ENCODE results near the gene FREM3. TPM values are rescaled to one million over a fixed set of nuclear protein-coding genes. Genes with fewer than 3 reads are reported as not detected.

Gene FREM3
- total RNA-seq, 1 experiment from 2014 or later = 0.15 TPM

GRCh38 chr4:143699331-143700045 is 987 bp downstream of the FREM3 start:
- ChIA-PET CTCF (no interaction called here), POLR2A (no interaction called here)
- Mint-ChIP-seq H3K27me3 (ENCODE audit: low read depth) (peaks cover 61% of the 10 kb centered on the region), H3K4me1 (peaks cover 5% of the 10 kb centered on the region; the same call in 1 of the 2 replicates), H3K27ac (no peak overlapping the region), H3K36me3 (no peaks in the 10 kb centered on the region), H3K4me3 (peak overlapping the region; percentile 81), H3K9me3 (peaks cover 14% of the 10 kb centered on the region)
- TF ChIP-seq AR (CRISPR knock-in tag; IDR thresholded peaks at IDR 0.05) (no peak), PRDM15 (CRISPR knock-in tag; IDR thresholded peaks at IDR 0.05) (0 out of 2 replicates have a peak, but pooled peaks have one; percentile 18)
- ATAC-seq (peak; percentile 20), DNase-seq (ENCODE audit: low spot score) (peak; percentile 22)

DNA sequence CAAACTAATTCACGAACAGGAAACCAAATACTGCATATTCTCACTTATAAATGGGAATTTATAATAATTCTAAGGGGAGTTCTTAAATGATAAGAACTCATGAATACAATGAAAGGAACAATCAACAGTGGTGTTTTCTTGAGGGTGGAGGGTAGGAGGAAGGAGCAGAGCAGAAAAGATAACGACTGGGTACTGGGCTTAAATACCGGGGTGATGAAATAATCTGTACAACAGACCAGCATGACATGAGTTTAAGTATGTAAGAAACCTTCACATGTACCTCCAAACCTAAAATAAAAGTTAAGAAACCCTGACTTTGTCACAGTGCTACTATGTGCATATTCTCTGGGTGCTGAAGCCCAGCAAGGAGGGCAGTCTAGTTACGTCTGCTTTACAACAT is 6.6 kb downstream of the FREM3 start:
- ChIA-PET POLR2A (interaction anchor here (0.7 kb wide), 1 partner anchor 15 kb away, joined by 3 read pairs; no protein-coding TSS in a partner anchor), CTCF (no interaction called here)
- H3K27me3 Mint-ChIP-seq (ENCODE audit: low read depth) = peaks cover 18% of the 10 kb centered on the region
- no peak for DNase-seq (ENCODE audit: low spot score)
- H3K4me3 Mint-ChIP-seq = no peak overlapping the region
- H3K36me3 Mint-ChIP-seq = no peaks in the 10 kb centered on the region
- no peaks in the 10 kb centered on the region for H3K4me1 Mint-ChIP-seq
- peaks cover 14% of the 10 kb centered on the region for H3K9me3 Mint-ChIP-seq
- TF ChIP-seq, protein P1, sequence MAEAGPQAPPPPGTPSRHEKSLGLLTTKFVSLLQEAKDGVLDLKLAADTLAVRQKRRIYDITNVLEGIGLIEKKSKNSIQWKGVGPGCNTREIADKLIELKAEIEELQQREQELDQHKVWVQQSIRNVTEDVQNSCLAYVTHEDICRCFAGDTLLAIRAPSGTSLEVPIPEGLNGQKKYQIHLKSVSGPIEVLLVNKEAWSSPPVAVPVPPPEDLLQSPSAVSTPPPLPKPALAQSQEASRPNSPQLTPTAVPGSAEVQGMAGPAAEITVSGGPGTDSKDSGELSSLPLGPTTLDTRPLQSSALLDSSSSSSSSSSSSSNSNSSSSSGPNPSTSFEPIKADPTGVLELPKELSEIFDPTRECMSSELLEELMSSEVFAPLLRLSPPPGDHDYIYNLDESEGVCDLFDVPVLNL (CRISPR knock-in tag; IDR thresholded peaks at IDR 0.05; ENCODE audit: borderline replicate concordance, low read depth) = no peak
- no peak for TF ChIP-seq RELA (CRISPR knock-in tag; IDR thresholded peaks at IDR 0.05; ENCODE audit: borderline replicate concordance)
- no peak for ATAC-seq
- H3K27ac Mint-ChIP-seq = no peak overlapping the region

DNA sequence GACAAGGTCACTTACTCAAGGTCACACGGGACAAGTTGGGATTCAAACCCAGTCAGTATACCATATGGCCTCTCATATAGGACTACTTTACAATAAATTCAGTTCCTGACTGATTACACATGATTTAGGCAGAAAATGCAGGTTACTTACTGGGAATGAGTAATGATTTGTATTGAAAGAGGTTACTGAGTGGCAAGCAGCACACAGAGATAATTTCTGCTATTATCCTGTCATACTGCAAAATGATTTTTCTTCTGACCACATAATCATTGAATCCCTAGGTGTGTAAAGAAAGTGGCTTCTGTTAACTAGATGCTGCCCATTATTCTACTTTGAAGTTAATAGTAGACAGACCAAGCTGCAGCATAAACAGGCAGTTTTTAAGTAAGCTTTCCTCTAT is 8.2 kb downstream of the FREM3 start:
- Mint-ChIP-seq H3K4me1 (no peaks in the 10 kb centered on the region), H3K9me3 (peaks cover 5% of the 10 kb centered on the region), H3K36me3 (no peaks in the 10 kb centered on the region), H3K4me3 (no peak overlapping the region), H3K27ac (no peak overlapping the region), H3K27me3 (ENCODE audit: low read depth) (peaks cover 3% of the 10 kb centered on the region; the same call in 1 of the 2 replicates)
- CTCF ChIA-PET = no interaction called here
- POLR2A ChIA-PET = no interaction called here
- DNase-seq (ENCODE audit: low spot score) (no peak), ATAC-seq (no peak)
- TF ChIP-seq, protein P2, sequence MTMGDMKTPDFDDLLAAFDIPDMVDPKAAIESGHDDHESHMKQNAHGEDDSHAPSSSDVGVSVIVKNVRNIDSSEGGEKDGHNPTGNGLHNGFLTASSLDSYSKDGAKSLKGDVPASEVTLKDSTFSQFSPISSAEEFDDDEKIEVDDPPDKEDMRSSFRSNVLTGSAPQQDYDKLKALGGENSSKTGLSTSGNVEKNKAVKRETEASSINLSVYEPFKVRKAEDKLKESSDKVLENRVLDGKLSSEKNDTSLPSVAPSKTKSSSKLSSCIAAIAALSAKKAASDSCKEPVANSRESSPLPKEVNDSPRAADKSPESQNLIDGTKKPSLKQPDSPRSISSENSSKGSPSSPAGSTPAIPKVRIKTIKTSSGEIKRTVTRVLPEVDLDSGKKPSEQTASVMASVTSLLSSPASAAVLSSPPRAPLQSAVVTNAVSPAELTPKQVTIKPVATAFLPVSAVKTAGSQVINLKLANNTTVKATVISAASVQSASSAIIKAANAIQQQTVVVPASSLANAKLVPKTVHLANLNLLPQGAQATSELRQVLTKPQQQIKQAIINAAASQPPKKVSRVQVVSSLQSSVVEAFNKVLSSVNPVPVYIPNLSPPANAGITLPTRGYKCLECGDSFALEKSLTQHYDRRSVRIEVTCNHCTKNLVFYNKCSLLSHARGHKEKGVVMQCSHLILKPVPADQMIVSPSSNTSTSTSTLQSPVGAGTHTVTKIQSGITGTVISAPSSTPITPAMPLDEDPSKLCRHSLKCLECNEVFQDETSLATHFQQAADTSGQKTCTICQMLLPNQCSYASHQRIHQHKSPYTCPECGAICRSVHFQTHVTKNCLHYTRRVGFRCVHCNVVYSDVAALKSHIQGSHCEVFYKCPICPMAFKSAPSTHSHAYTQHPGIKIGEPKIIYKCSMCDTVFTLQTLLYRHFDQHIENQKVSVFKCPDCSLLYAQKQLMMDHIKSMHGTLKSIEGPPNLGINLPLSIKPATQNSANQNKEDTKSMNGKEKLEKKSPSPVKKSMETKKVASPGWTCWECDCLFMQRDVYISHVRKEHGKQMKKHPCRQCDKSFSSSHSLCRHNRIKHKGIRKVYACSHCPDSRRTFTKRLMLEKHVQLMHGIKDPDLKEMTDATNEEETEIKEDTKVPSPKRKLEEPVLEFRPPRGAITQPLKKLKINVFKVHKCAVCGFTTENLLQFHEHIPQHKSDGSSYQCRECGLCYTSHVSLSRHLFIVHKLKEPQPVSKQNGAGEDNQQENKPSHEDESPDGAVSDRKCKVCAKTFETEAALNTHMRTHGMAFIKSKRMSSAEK (CRISPR knock-in tag; IDR thresholded peaks at IDR 0.05; ENCODE audit: borderline replicate concordance) = no peak
- no peak for TF ChIP-seq ELF4 (CRISPR knock-in tag; IDR thresholded peaks at IDR 0.05; ENCODE audit: low read depth)
- TF ChIP-seq ZBTB43 (CRISPR knock-in tag; IDR thresholded peaks at IDR 0.05) = no peak
- no peak for TF ChIP-seq HMGXB4 (CRISPR knock-in tag; IDR thresholded peaks at IDR 0.05)
- no peak for TF ChIP-seq GRHL2 (CRISPR knock-in tag; IDR thresholded peaks at IDR 0.05; ENCODE audit: insufficient replicate concordance, severe bottlenecking)
